Measurements from ENCODE around the gene NSD2. TPM values are rescaled to one million over a fixed set of nuclear protein-coding genes. Genes with fewer than 3 reads are reported as not detected.

NSD2 gene
- total RNA-seq, 1 experiment from 2014 or later, result 128 TPM

GRCh38 chr4:1856071-1856942, 14.9 kb upstream of the NSD2 start, which contains the start of gene LETM1 (continued):
- TF ChIP-seq ZNF512 (CRISPR knock-in tag; IDR thresholded peaks at IDR 0.05; ENCODE audit: borderline replicate concordance) (no peak), ERG (CRISPR knock-in tag; IDR thresholded peaks at IDR 0.05) (no peak), NR1H2 (CRISPR knock-in tag; IDR thresholded peaks at IDR 0.05) (no peak), GRHL2 (CRISPR knock-in tag; IDR thresholded peaks at IDR 0.05; ENCODE audit: insufficient replicate concordance, severe bottlenecking) (no peak), STAT6 (CRISPR knock-in tag; conservative IDR thresholded peaks at IDR 0.05; ENCODE audit: low read depth) (no peak), HMGXB4 (CRISPR knock-in tag; IDR thresholded peaks at IDR 0.05) (peak; percentile 67), MXD4 (CRISPR knock-in tag; IDR thresholded peaks at IDR 0.05; ENCODE audit: borderline replicate concordance) (no peak), IRF2 (CRISPR knock-in tag; IDR thresholded peaks at IDR 0.05; ENCODE audit: borderline replicate concordance, low read depth) (no peak), CREM (CRISPR knock-in tag; IDR thresholded peaks at IDR 0.05) (no peak), ZNF232 (CRISPR knock-in tag; IDR thresholded peaks at IDR 0.05) (no peak), SP1 (CRISPR knock-in tag; conservative IDR thresholded peaks at IDR 0.05) (peak; percentile 86), TEAD4 (CRISPR knock-in tag; IDR thresholded peaks at IDR 0.05) (no peak), ATF1 (CRISPR knock-in tag; IDR thresholded peaks at IDR 0.05) (no peak), EMX1 (CRISPR knock-in tag; IDR thresholded peaks at IDR 0.05) (no peak), IRF1 (CRISPR knock-in tag; IDR thresholded peaks at IDR 0.05) (no peak), TP53 (CRISPR knock-in tag; IDR thresholded peaks at IDR 0.05) (peak; percentile 24; the same call in 1 of the 2 replicates), ZSCAN18 (CRISPR knock-in tag; IDR thresholded peaks at IDR 0.05) (no peak), E2F1 (CRISPR knock-in tag; IDR thresholded peaks at IDR 0.05) (0 out of 2 replicates have a peak, but pooled peaks have one; percentile 53), SOX15 (CRISPR knock-in tag; IDR thresholded peaks at IDR 0.05) (no peak), PRDM15 (CRISPR knock-in tag; IDR thresholded peaks at IDR 0.05) (peak; percentile 37; the same call in 1 of the 2 replicates)

Data from WTC11 (cell line).